HepG2 (cell line): Measurements from ENCODE around the gene BPHL. TPM values are rescaled to one million over a fixed set of nuclear protein-coding genes. Genes with fewer than 3 reads are reported as not detected.

Experiments
- CCDC6 ChIP-seq: sonication (generic); formaldehyde crosslinking; IDR thresholded peaks from 2 replicates; pipeline ENCODE4 v1.8.1; 2022; ENCODE audit warnings: mild to moderate bottlenecking, missing genetic modification reagents, moderate library complexity
- GFI1 ChIP-seq: sonication (generic); formaldehyde crosslinking; IDR thresholded peaks from 2 replicates; pipeline ENCODE4 v1.5.0; 2020; ENCODE audit warnings: missing genetic modification reagents, mild to moderate bottlenecking, borderline replicate concordance
- KLF13 ChIP-seq: sonication (generic); formaldehyde crosslinking; IDR thresholded peaks from 2 replicates; pipeline ENCODE4 v1.4.0; 2020; ENCODE audit warnings: mild to moderate bottlenecking, missing genetic modification reagents
- MAFG ChIP-seq: sonication (generic); formaldehyde crosslinking; IDR thresholded peaks from 2 replicates; pipeline ENCODE4 v1.5.1; 2020; ENCODE audit warnings: mild to moderate bottlenecking, missing genetic modification reagents
- RXRB ChIP-seq: IDR thresholded peaks from 2 replicates; pipeline ENCODE4 v1.6.1; 2016; ENCODE audit warnings: borderline replicate concordance, missing genetic modification reagents, missing compliant biosample characterization
- ZNF281 ChIP-seq: sonication (generic); formaldehyde crosslinking; IDR thresholded peaks from 2 replicates; pipeline ENCODE4 v1.4.0; 2020; ENCODE audit warnings: missing genetic modification reagents, borderline replicate concordance
- ZNF567 ChIP-seq: sonication (generic); formaldehyde crosslinking; IDR thresholded peaks from 2 replicates; pipeline ENCODE4 v1.8.1; 2023; ENCODE audit warnings: mild to moderate bottlenecking, missing genetic modification reagents, borderline replicate concordance
- ZNF572 ChIP-seq: sonication (generic); formaldehyde crosslinking; IDR thresholded peaks from 2 replicates; pipeline ENCODE4 v1.5.1; 2020; ENCODE audit warnings: mild to moderate bottlenecking, missing genetic modification reagents
- ZNF639 ChIP-seq: conservative IDR thresholded peaks from 2 replicates; pipeline ENCODE4 v1.6.1; 2018; ENCODE audit warnings: missing genetic modification reagents
- polyA plus RNA-seq, 8 experiments: library from polyadenylated mRNA; depleted of rRNA in 3 of 8; stranded (reverse) in 7 of 8; unstranded in 1 of 8; fragments of >200 nt; fragmentation: Illumina TruSeq in 4 of 8; extraction: Trizol in 4 of 8; gene quantifications; 2 replicates each; pipeline versions ENCODE4 v1.2.1 to v1.2.3, GENCODE V29; 2011 to 2016; ENCODE audit warnings: low read depth in 4 of 8, missing spikeins in 1 of 8, mixed read lengths in 1 of 8; ENCODE audit not compliant: insufficient read depth in 1 of 8
- total RNA-seq, 5 experiments: library from RNA; depleted of rRNA; stranded (reverse); fragments of >200 nt; fragmentation: Illumina TruSeq; extraction: Trizol; gene quantifications; 2 replicates each; pipeline ENCODE4 v1.2.3, GENCODE V29; 2016; ENCODE audit warnings: low read depth in 1 of 5
- TF ChIP-seq, protein P1 (sequence below): sonication (generic); formaldehyde crosslinking; IDR thresholded peaks from 2 replicates; pipeline ENCODE4; 2020; ENCODE audit warnings: missing genetic modification reagents, mild to moderate bottlenecking, borderline replicate concordance
- TF ChIP-seq, protein P2 (sequence below): sonication (generic); formaldehyde crosslinking; IDR thresholded peaks from 2 replicates; pipeline ENCODE4 v1.8.0; 2022; ENCODE audit warnings: missing genetic modification reagents, mild to moderate bottlenecking, moderate library complexity, borderline replicate concordance
- TF ChIP-seq, protein P3 (sequence below): sonication (generic); formaldehyde crosslinking; IDR thresholded peaks from 2 replicates; pipeline ENCODE4 v1.5.0; 2020; ENCODE audit warnings: mild to moderate bottlenecking, missing genetic modification reagents
- TF ChIP-seq, protein P4 (sequence below): sonication (generic); formaldehyde crosslinking; IDR thresholded peaks from 2 replicates; pipeline ENCODE4 v1.4.0; 2020; ENCODE audit warnings: mild to moderate bottlenecking, missing genetic modification reagents

BPHL gene
- total and polyA plus RNA-seq, 2 of the 13 experiments (the other 11 are each of a cell fraction or from before 2014, with no cell fraction given): 37.8 to 39.5 TPM

- TF ChIP-seq, protein P1, sequence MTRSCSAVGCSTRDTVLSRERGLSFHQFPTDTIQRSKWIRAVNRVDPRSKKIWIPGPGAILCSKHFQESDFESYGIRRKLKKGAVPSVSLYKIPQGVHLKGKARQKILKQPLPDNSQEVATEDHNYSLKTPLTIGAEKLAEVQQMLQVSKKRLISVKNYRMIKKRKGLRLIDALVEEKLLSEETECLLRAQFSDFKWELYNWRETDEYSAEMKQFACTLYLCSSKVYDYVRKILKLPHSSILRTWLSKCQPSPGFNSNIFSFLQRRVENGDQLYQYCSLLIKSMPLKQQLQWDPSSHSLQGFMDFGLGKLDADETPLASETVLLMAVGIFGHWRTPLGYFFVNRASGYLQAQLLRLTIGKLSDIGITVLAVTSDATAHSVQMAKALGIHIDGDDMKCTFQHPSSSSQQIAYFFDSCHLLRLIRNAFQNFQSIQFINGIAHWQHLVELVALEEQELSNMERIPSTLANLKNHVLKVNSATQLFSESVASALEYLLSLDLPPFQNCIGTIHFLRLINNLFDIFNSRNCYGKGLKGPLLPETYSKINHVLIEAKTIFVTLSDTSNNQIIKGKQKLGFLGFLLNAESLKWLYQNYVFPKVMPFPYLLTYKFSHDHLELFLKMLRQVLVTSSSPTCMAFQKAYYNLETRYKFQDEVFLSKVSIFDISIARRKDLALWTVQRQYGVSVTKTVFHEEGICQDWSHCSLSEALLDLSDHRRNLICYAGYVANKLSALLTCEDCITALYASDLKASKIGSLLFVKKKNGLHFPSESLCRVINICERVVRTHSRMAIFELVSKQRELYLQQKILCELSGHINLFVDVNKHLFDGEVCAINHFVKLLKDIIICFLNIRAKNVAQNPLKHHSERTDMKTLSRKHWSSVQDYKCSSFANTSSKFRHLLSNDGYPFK (CRISPR knock-in tag): 0 out of 2 replicates have a peak, but pooled peaks have one; percentile 34
- TF ChIP-seq, protein P2, sequence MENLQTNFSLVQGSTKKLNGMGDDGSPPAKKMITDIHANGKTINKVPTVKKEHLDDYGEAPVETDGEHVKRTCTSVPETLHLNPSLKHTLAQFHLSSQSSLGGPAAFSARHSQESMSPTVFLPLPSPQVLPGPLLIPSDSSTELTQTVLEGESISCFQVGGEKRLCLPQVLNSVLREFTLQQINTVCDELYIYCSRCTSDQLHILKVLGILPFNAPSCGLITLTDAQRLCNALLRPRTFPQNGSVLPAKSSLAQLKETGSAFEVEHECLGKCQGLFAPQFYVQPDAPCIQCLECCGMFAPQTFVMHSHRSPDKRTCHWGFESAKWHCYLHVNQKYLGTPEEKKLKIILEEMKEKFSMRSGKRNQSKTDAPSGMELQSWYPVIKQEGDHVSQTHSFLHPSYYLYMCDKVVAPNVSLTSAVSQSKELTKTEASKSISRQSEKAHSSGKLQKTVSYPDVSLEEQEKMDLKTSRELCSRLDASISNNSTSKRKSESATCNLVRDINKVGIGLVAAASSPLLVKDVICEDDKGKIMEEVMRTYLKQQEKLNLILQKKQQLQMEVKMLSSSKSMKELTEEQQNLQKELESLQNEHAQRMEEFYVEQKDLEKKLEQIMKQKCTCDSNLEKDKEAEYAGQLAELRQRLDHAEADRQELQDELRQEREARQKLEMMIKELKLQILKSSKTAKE (CRISPR knock-in tag): peak; percentile 43; the same call in 1 of the 2 replicates
- TF ChIP-seq ZNF281 (CRISPR knock-in tag): no peak
- TF ChIP-seq GFI1 (CRISPR knock-in tag): no peak
- TF ChIP-seq KLF13 (CRISPR knock-in tag): peak; percentile 72; the same call in 1 of the 2 replicates
- TF ChIP-seq CCDC6 (CRISPR knock-in tag): no peak
- 0 out of 2 replicates have a peak, but pooled peaks have one; percentile 86 for TF ChIP-seq ZNF572 (CRISPR knock-in tag)
- peak; percentile 20; the same call in 1 of the 2 replicates for TF ChIP-seq MAFG
- TF ChIP-seq, protein P3, sequence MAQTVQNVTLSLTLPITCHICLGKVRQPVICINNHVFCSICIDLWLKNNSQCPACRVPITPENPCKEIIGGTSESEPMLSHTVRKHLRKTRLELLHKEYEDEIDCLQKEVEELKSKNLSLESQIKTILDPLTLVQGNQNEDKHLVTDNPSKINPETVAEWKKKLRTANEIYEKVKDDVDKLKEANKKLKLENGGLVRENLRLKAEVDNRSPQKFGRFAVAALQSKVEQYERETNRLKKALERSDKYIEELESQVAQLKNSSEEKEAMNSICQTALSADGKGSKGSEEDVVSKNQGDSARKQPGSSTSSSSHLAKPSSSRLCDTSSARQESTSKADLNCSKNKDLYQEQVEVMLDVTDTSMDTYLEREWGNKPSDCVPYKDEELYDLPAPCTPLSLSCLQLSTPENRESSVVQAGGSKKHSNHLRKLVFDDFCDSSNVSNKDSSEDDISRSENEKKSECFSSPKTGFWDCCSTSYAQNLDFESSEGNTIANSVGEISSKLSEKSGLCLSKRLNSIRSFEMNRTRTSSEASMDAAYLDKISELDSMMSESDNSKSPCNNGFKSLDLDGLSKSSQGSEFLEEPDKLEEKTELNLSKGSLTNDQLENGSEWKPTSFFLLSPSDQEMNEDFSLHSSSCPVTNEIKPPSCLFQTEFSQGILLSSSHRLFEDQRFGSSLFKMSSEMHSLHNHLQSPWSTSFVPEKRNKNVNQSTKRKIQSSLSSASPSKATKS (CRISPR knock-in tag): no peak
- no peak for TF ChIP-seq ZNF639 (CRISPR knock-in tag)
- TF ChIP-seq RXRB: no peak
- TF ChIP-seq ZNF567 (CRISPR knock-in tag): 0 out of 2 replicates have a peak, but pooled peaks have one; percentile 43
- TF ChIP-seq, protein P4, sequence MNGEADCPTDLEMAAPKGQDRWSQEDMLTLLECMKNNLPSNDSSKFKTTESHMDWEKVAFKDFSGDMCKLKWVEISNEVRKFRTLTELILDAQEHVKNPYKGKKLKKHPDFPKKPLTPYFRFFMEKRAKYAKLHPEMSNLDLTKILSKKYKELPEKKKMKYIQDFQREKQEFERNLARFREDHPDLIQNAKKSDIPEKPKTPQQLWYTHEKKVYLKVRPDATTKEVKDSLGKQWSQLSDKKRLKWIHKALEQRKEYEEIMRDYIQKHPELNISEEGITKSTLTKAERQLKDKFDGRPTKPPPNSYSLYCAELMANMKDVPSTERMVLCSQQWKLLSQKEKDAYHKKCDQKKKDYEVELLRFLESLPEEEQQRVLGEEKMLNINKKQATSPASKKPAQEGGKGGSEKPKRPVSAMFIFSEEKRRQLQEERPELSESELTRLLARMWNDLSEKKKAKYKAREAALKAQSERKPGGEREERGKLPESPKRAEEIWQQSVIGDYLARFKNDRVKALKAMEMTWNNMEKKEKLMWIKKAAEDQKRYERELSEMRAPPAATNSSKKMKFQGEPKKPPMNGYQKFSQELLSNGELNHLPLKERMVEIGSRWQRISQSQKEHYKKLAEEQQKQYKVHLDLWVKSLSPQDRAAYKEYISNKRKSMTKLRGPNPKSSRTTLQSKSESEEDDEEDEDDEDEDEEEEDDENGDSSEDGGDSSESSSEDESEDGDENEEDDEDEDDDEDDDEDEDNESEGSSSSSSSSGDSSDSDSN (CRISPR knock-in tag): peak; percentile 33; the same call in 1 of the 2 replicates
Measured at GRCh38 chr6:3108746-3109414, 9.6 kb upstream of the BPHL start (continued).
